Cerebellar cortex (tissue), 1 donor: ENCODE measurements around the gene LCLAT1.
"Not testable (repeated sequence)": the region's sequence is repeated elsewhere in the genome, so short reads cannot be mapped to it uniquely, and the experiment has no call there.

Experiments
- DNase-seq: peaks from one replicate; pipeline ENCODE4 v3.0.0-alpha.2; 2015; ENCODE audit warnings: low spot score

LCLAT1 gene

GRCh38 chr2:30455114-30455738 is 8.2 kb downstream of the LCLAT1 start:
- DNase-seq: no peak

GRCh38 chr2:30456106-30456505 is 9.1 kb downstream of the LCLAT1 start:
- DNase-seq: no peak

- DNase-seq: no peak
Observed at GRCh38 chr2:30456579-30456978, 9.5 kb downstream of the LCLAT1 start.

GRCh38 chr2:30457296-30457695 is 10.2 kb downstream of the LCLAT1 start:
- DNase-seq: no peak

GRCh38 chr2:30459140-30459539 is 12.1 kb downstream of the LCLAT1 start:
- DNase-seq: no peak

- DNase-seq: no peak
Observed at GRCh38 chr2:30462131-30462857, 15.2 kb downstream of the LCLAT1 start.

GRCh38 chr2:30463535-30463934 is 16.5 kb downstream of the LCLAT1 start:
- no peak for DNase-seq

- no peak for DNase-seq
Observed at GRCh38 chr2:30464544-30465170, 17.6 kb downstream of the LCLAT1 start.

- no peak for DNase-seq
Observed at GRCh38 chr2:30465171-30465545, 18.1 kb downstream of the LCLAT1 start.

- no peak for DNase-seq
Observed at GRCh38 chr2:30466216-30466615, 19.2 kb downstream of the LCLAT1 start.

- not testable (repeated sequence) for DNase-seq
Observed at GRCh38 chr2:30467062-30467826, 20.2 kb downstream of the LCLAT1 start.

GRCh38 chr2:30470426-30470825 is 23.4 kb downstream of the LCLAT1 start:
- no peak for DNase-seq

GRCh38 chr2:30472326-30472725 is 25.3 kb downstream of the LCLAT1 start:
- no peak for DNase-seq

GRCh38 chr2:30475542-30475941 is 28.5 kb downstream of the LCLAT1 start:
- DNase-seq: no peak

- no peak for DNase-seq
Observed at GRCh38 chr2:30476636-30477035, 29.6 kb downstream of the LCLAT1 start.

GRCh38 chr2:30480703-30481322 is 33.8 kb downstream of the LCLAT1 start:
- DNase-seq: no peak

GRCh38 chr2:30481323-30481800 is 34.3 kb downstream of the LCLAT1 start:
- DNase-seq: no peak

- DNase-seq: no peak
Observed at GRCh38 chr2:30482011-30482410, 35.0 kb downstream of the LCLAT1 start.

- no peak for DNase-seq
Observed at GRCh38 chr2:30484145-30484544, 37.1 kb downstream of the LCLAT1 start.

GRCh38 chr2:30484995-30485394 is 37.9 kb downstream of the LCLAT1 start:
- no peak for DNase-seq

GRCh38 chr2:30486655-30487054 is 39.6 kb downstream of the LCLAT1 start:
- no peak for DNase-seq

GRCh38 chr2:30487603-30488002 is 40.6 kb downstream of the LCLAT1 start:
- DNase-seq: no peak
